Activated CD4-positive, alpha-beta T cell treated with anti-CD3 and anti-CD28 coated beads, Interleukin-2, amount 10 ng/mL, durations not matched to agents 7 days and 5 days (primary cell): ENCODE data around the gene FBXO44. TPM values are rescaled to one million over a fixed set of nuclear protein-coding genes. Genes with fewer than 3 reads are reported as not detected.

ENCODE experiments used
- CTCF ChIA-PET: fragments of 350-600 bp; sonication (Branson Sonifier 250); formaldehyde crosslinking; loops from one replicate; lab custom pipeline; 2021; ENCODE audit warnings: antibody characterized with exemption; lab: Charles Lee
- POLR2A ChIA-PET: fragments of 350-600 bp; sonication (Branson Sonifier 250); formaldehyde crosslinking; loops from one replicate; lab custom pipeline; 2021; ENCODE audit warnings: antibody characterized with exemption; lab: Charles Lee
- DNase-seq: peaks from one replicate; pipeline ENCODE4 v3.0.0-alpha.2; 2020
- H3K27ac Mint-ChIP-seq: one replicate; pipeline ENCODE4 v1.8.0; 2021; ENCODE audit warnings: mild to moderate bottlenecking, moderate library complexity, mixed read lengths
- H3K27me3 Mint-ChIP-seq: one replicate; pipeline ENCODE4 v1.8.0; 2021; ENCODE audit warnings: mixed read lengths
- H3K36me3 Mint-ChIP-seq: one replicate; pipeline ENCODE4 v1.8.0; 2021; ENCODE audit warnings: low read depth, mixed read lengths
- H3K4me1 Mint-ChIP-seq: one replicate; pipeline ENCODE4 v1.8.0; 2021; ENCODE audit warnings: mixed read lengths
- H3K4me3 Mint-ChIP-seq: one replicate; pipeline ENCODE4 v1.8.0; 2021; ENCODE audit warnings: mild to moderate bottlenecking, moderate library complexity, mixed read lengths
- H3K9me3 Mint-ChIP-seq: one replicate; pipeline ENCODE4 v1.8.0; 2021; ENCODE audit warnings: mixed read lengths
- total RNA-seq, 2 experiments: library from RNA; stranded (reverse); gene quantifications; one replicate each; pipeline ENCODE4 v1.2.3, GENCODE V29; 2021

The FBXO44 gene
- total RNA-seq, 2 experiments from 2014 or later, result 32.6 to 37.8 TPM

- ChIA-PET POLR2A (no interaction called here), CTCF (interaction anchor here (0.6 to 0.9 kb wide), 2 partner anchors 28 to 1322 kb away, joined by 3 read pairs; no protein-coding TSS in a partner anchor)
- Mint-ChIP-seq H3K4me3 (no peak overlapping the region), H3K27ac (no peak overlapping the region), H3K27me3 (peaks cover 25% of the 10 kb centered on the region), H3K9me3 (no peaks in the 10 kb centered on the region), H3K4me1 (peaks cover 12% of the 10 kb centered on the region), H3K36me3 (no peaks in the 10 kb centered on the region)
- no peak for DNase-seq
Measured at GRCh38 chr1:11697893-11698210, 43.2 kb downstream of the FBXO44 start.

GRCh38 chr1:11700601-11701467 lies 46.2 kb downstream of the FBXO44 start:
- Mint-ChIP-seq H3K4me1 (no peaks in the 10 kb centered on the region), H3K27me3 (peaks cover 23% of the 10 kb centered on the region), H3K27ac (no peak overlapping the region), H3K4me3 (no peak overlapping the region), H3K9me3 (no peaks in the 10 kb centered on the region), H3K36me3 (no peaks in the 10 kb centered on the region)
- DNase-seq, result no peak
- CTCF ChIA-PET, result interaction anchor here (1.1 to 1.4 kb wide), 3 partner anchors 19 to 39 kb away, joined by 3 to 6 read pairs (median 4); no protein-coding TSS in a partner anchor
- POLR2A ChIA-PET, result no interaction called here

- Mint-ChIP-seq H3K27ac (no peak overlapping the region), H3K27me3 (peaks cover 23% of the 10 kb centered on the region), H3K36me3 (no peaks in the 10 kb centered on the region), H3K4me1 (no peaks in the 10 kb centered on the region), H3K4me3 (no peak overlapping the region), H3K9me3 (no peaks in the 10 kb centered on the region)
- ChIA-PET POLR2A (no interaction called here), CTCF (no interaction called here)
- no peak for DNase-seq
Measured at GRCh38 chr1:11701551-11701961, 46.9 kb downstream of the FBXO44 start.

- POLR2A ChIA-PET, result no interaction called here
- Mint-ChIP-seq H3K4me1 (no peaks in the 10 kb centered on the region), H3K9me3 (no peaks in the 10 kb centered on the region), H3K27ac (no peak overlapping the region), H3K4me3 (no peak overlapping the region), H3K36me3 (no peaks in the 10 kb centered on the region), H3K27me3 (peaks cover 23% of the 10 kb centered on the region)
- CTCF ChIA-PET, result no interaction called here
- DNase-seq, result no peak
Measured at GRCh38 chr1:11701981-11702803, 47.5 kb downstream of the FBXO44 start.

- ChIA-PET POLR2A (no interaction called here), CTCF (interaction anchor here (0.8 to 0.9 kb wide), 2 partner anchors 9 to 47 kb away, joined by 3 read pairs; no protein-coding TSS in a partner anchor)
Measured at GRCh38 chr1:11703357-11704193, 48.9 kb downstream of the FBXO44 start.

GRCh38 chr1:11704194-11704529 lies 49.5 kb downstream of the FBXO44 start:
- peaks cover 3% of the 10 kb centered on the region for H3K4me1 Mint-ChIP-seq
- no peaks in the 10 kb centered on the region for H3K9me3 Mint-ChIP-seq
- CTCF ChIA-PET, result interaction anchor here (0.8 to 1.7 kb wide), 2 partner anchors 9 to 48 kb away, joined by 3 to 6 read pairs; no protein-coding TSS in a partner anchor
- DNase-seq, result no peak
- no peak overlapping the region for H3K4me3 Mint-ChIP-seq
- POLR2A ChIA-PET, result no interaction called here
- H3K27ac Mint-ChIP-seq, result no peak overlapping the region
- peaks cover 21% of the 10 kb centered on the region for H3K27me3 Mint-ChIP-seq
- H3K36me3 Mint-ChIP-seq, result no peaks in the 10 kb centered on the region

More at GRCh38 chr1:11703357-11704193, 48.9 kb downstream of the FBXO44 start:
- H3K36me3 Mint-ChIP-seq, result no peaks in the 10 kb centered on the region
- H3K9me3 Mint-ChIP-seq, result no peaks in the 10 kb centered on the region
- no peak for DNase-seq
- no peak overlapping the region for H3K4me3 Mint-ChIP-seq
- peaks cover 23% of the 10 kb centered on the region for H3K27me3 Mint-ChIP-seq
- no peak overlapping the region for H3K27ac Mint-ChIP-seq
- no peaks in the 10 kb centered on the region for H3K4me1 Mint-ChIP-seq

GRCh38 chr1:11704691-11705475 lies 50.2 kb downstream of the FBXO44 start:
- ChIA-PET POLR2A (no interaction called here), CTCF (interaction anchor here (1.1 to 1.7 kb wide), 3 partner anchors 10 to 41 kb away, joined by 3 to 6 read pairs (median 3); partner anchors contain the start of gene FBXO6)
- no peak overlapping the region for H3K4me3 Mint-ChIP-seq
- peaks cover 3% of the 10 kb centered on the region for H3K4me1 Mint-ChIP-seq
- no peak for DNase-seq
- no peak overlapping the region for H3K27ac Mint-ChIP-seq
- H3K36me3 Mint-ChIP-seq, result no peaks in the 10 kb centered on the region
- H3K27me3 Mint-ChIP-seq, result peaks cover 20% of the 10 kb centered on the region
- no peaks in the 10 kb centered on the region for H3K9me3 Mint-ChIP-seq

GRCh38 chr1:11705596-11705995 lies 50.9 kb downstream of the FBXO44 start:
- no peak for DNase-seq
- peaks cover 20% of the 10 kb centered on the region for H3K27me3 Mint-ChIP-seq
- H3K4me3 Mint-ChIP-seq, result no peak overlapping the region
- no peak overlapping the region for H3K27ac Mint-ChIP-seq
- no peaks in the 10 kb centered on the region for H3K36me3 Mint-ChIP-seq
- POLR2A ChIA-PET, result no interaction called here
- H3K9me3 Mint-ChIP-seq, result no peaks in the 10 kb centered on the region
- peaks cover 3% of the 10 kb centered on the region for H3K4me1 Mint-ChIP-seq
- CTCF ChIA-PET, result interaction anchor here (1.1 to 1.7 kb wide), 3 partner anchors 11 to 42 kb away, joined by 3 to 6 read pairs (median 3); partner anchors contain the start of gene FBXO6

GRCh38 chr1:11706292-11706691 lies 51.6 kb downstream of the FBXO44 start:
- Mint-ChIP-seq H3K9me3 (no peaks in the 10 kb centered on the region), H3K4me1 (peaks cover 3% of the 10 kb centered on the region), H3K4me3 (no peak overlapping the region), H3K27me3 (peaks cover 15% of the 10 kb centered on the region), H3K27ac (no peak overlapping the region), H3K36me3 (no peaks in the 10 kb centered on the region)
- DNase-seq, result no peak
- ChIA-PET POLR2A (no interaction called here), CTCF (interaction anchor here (1.8 kb wide), 1 partner anchor 13 kb away, joined by 8 read pairs; no protein-coding TSS in a partner anchor)

GRCh38 chr1:11707621-11708276 lies 53.1 kb downstream of the FBXO44 start:
- no peaks in the 10 kb centered on the region for H3K36me3 Mint-ChIP-seq
- H3K4me3 Mint-ChIP-seq, result no peak overlapping the region
- CTCF ChIA-PET, result interaction anchor here (1.1 to 1.8 kb wide), 5 partner anchors 9 to 65 kb away, joined by 3 to 8 read pairs (median 4); no protein-coding TSS in a partner anchor
- DNase-seq, result no peak
- H3K4me1 Mint-ChIP-seq, result peaks cover 3% of the 10 kb centered on the region
- peaks cover 15% of the 10 kb centered on the region for H3K27me3 Mint-ChIP-seq
- no peak overlapping the region for H3K27ac Mint-ChIP-seq
- POLR2A ChIA-PET, result no interaction called here
- H3K9me3 Mint-ChIP-seq, result no peaks in the 10 kb centered on the region
